ENCODE results near the gene GABARAP.
A peak's percentile ranks its signal among the peaks of the same experiment; 100 is the strongest.

Gene GABARAP

DNA sequence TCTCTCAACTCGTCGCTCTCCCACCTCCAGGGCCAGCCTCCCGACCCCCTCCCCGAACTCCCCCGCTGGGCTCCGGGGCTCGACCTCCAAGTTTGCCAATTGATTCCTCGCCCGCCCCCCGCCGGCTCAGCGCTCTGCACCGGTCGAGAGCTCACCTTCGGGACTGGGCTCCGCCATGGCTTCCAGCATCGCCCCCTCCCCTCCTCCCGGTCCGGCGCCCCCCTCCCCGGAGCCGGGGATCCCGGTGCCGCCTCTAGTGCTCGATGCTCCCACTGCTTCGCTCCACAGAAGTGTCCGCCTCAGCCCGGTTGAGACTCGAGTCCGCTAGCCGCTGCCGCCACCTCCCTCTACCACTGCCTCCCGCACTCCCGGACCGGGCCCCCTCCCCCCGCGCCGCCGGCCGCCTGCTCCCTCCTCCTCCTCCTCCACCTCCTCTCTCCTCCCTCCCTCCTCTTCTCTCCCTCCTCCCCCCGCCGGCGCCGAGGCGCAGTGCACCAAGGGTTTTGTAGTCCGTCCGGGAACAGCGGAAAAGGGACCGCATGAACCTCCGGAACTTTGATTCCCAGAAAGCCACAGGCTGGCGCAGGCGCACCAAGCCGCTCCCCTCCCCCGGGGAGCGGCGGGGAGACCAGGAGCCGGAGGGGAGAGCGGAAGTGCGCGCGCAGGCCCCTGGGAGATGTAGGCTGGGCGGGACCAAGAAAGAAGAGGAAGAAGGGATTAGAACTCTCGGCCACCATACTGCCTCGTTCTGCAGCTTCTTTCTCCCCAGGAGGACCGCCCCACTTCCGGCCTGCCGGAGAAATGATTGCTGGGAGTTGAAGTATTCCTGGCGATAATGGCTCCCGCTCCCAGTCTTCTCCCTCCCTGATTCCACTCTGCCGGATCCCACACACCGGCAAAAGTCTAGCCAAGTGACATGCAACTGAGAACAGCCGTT is 2.9 kb downstream of the GABARAP start, which contains the start of gene PHF23:
PHF23 (minus strand) TSS at position 367 of the 937 bp plus-strand sequence; CDS start at position 189, 178 bp downstream.
- DNase-seq = peak; percentile 94 to 97

DNA sequence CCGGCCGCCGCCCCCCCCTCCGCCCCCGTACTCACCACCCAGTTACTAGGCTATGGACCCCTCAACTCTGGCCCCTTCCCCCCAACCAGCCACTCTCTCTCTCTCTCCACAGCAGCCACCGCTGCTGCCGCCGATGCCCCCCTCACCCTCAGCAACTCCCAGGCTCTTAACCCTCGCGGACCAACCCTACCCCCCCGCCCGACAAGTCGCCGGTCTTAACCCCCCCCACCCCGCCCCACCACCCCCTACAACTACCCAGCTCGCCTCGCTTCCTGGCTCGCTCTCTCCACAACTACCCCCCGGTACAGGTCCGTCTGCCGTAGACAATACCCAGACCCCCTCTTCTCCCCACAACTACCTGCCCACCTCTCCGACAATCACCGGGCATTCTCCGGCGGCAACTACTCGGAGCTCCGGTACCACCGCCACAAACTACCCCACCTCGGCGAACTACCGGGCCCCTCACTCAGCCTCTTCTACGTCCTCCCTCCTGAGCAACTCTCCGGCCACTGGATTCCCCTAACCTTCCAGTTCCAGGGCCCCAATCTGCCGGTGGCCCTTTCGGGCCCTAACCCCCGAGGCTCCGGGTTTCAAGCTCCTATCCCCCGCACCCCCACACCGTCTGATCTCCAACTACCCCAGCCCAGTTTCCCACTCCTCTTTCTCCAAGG is 3.7 kb downstream of the GABARAP start:
- DNase-seq = no peak

DNA sequence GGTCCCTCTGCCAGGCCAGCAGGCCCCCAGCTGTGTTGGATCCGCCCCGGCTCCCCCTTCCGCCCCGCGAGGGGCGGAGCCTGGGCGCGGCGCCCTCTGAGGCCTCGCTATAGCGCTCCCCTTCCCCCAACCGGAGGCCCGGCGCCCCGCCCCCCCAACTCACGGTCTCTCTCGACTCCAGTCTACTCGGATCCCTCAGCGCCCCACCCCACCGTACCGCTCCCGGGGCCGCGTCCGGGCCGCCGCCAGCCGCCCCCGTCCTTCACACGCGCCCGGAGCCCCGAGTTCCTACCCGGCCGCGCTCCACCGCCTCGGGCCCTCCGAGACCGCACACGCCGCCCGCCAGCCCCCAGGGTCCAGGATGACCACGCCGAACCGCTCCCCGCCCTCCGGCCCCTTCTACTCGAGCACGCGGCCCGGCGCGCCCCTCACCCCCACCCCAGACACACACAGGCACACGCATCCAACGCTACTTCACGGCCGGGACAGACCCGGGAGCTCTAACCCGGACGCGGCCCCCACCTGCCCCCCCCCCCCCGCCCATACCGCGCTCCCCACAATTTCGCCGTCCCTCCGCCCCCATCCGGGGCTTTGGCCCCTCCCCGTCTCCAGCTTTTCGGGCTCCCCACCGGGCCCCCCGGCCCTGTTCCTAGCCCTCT is 4.4 kb downstream of the GABARAP start:
- DNase-seq = peak; percentile 34 to 65

DNA sequence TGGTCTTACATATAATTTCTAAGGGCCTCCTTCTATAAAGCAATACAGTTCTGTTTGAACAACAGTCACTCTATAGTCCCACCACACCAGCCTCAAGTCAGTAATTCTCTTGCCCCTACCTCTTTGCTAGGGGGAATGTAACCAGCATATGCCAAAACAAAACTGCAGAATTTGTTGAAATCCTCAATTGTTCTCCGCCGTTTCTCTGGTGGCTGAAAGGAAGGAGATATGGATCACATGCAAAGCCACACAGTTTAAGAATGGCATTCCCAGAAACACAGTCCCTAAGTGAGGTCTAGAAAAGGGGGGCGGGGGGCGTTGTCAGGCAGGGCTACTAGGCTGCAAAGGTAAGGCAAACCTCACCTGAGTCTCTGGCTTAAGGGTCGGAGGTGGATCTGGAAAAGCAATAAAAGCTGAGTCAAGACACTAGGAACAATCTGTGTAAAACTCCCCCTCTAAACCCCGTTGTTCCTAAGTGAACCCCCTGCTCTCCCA is 4.9 kb downstream of the GABARAP start:
- no peak for DNase-seq

DNA sequence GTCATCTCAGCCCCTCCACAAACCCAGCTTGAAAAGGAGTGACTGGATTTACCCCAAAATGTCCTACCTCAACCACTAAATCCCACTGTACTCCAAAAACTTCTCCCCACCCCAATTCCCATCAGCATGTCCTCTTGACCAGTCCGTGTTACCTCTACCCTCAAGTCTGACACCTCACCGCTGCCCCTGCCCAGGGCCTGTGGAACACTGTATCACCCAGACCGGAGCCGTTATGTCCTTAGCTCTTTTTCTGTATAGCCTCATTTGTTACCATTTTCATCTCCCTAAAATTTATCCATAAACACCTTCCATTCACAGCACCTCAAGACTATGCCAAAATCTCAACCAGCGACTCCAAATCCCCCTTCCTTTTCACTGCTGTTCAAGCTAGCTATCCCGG is 5.4 kb downstream of the GABARAP start:
- DNase-seq = no peak

DNA sequence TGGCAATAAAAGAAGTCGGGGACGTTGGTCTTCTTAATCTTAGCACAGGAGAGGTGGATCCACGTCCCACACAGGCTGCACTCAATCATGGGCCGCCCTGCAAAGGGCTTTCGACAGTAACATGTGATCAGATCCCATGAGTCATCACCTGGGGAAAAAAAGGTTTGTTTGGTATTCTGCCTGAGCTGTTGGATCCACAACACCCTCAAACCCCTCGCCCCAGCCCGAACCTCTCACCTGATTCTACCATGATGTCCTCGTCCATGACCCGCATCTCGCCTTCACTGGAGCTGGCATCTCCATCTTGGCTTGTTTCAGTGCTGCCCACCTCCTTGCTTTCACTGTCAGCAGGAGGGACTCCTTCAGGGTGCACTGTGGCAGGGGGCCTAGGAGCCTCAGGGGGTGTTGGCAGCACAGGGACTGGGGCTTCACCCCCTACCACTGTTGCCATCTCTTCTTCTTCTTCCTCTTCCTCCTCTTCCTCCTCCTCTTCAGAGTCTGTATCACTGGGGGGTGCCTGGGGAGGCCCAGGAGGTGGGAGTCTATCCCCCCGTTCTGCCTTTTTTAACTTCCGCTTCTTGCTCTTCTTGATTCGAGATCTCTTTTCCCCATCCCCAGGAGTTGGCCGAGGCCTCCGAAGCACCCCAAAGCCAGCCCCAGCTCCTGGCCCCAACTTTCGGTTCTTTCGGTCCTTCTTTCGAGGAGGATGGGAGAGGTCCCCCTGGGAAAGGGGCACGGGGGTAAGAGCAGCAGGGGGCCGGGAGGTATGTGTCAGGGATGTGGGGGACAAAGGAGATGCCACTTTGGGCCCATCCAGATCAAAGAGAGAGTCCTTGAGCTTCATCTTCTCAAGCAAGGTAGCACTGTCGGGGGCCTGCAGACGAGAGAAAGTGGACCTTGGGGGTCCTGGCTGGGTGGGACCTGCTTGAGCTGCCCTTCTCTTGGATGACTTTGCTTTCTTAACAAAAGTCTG is 6.3 kb downstream of the GABARAP start:
- no peak for DNase-seq

DNA sequence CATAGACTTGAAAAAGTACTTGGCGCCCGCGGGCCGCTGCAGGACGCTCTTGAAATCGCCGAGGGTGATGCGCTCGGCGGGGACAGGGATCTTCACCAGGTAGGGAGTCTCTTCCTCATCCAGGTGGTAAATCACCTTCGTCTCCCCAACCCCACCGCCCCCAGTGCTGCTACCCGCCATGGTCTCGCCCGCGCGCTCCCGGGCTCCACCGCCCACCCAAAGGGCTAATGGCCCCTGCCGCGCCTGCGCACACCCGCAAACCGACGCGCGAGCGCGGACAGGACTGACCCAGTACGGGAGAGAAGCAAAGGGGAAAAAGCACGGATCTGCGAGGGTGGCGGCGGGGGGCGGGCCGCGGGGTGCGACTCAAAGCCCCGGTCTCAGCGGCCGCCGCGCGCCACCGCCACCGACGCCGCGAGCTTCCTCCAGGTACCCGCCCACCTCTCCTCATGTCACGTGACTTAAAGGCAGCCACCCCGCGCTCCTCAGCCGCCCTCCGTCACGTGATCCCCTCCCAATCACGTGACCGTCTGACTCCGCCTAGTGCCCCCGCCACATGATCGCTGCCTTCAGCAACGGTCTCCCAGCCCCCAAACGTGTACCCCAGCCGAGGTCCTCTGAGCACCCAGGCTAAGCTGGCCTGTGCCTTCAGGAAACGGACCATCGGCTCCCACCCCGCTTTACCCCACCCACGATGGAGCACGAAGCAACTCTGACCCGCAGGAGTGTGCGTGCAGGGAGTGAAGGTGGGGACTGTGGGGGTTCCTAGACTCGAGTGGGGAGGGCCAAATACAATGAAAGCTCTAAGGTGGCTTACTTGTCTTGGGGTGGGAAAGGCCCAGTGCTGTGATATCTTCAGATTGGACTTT is 7.9 kb downstream of the GABARAP start, which contains the start of gene DVL2:
DVL2 (minus strand) TSS at position 435 of the 869 bp plus-strand sequence; CDS start at position 180, 255 bp downstream.
- peak; percentile 79 to 82 for DNase-seq

DNA sequence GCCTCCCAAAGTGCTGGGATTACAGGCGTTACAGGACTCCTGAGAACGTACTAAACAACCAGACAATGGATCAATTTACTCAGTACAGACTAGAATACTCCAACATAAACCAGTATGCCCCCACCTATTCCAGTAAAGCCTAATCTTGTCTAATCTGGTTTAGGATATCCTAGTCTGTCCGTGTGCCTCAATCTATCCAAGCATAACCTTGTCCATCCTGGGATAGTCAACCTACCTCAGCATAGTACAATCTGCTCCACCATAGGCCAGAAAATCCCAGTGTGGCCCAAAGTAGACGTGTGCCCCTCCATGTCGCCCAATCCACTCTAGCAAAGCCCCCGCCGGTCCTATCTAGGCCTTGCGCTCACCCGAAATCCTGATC is 8.6 kb downstream of the GABARAP start:
- DNase-seq = no peak

DNA sequence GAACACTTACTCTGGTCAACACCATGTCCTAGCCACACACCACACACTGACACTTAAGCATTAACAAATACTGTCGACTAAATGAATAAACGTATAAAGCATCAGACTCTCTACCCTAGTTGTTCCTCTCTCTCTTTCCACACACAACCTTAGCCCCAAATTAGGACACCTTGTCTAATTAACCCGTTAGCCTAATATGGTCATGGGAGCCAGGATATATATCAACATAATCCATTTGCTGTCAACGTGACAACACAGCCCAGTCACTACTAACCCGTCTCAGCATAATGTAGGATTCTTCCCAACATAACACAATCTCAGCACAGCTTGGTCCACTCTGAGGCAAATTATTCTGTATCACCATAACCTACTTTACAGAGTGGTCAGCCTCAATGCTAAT is 10.1 kb downstream of the GABARAP start:
- no peak for DNase-seq

DNA sequence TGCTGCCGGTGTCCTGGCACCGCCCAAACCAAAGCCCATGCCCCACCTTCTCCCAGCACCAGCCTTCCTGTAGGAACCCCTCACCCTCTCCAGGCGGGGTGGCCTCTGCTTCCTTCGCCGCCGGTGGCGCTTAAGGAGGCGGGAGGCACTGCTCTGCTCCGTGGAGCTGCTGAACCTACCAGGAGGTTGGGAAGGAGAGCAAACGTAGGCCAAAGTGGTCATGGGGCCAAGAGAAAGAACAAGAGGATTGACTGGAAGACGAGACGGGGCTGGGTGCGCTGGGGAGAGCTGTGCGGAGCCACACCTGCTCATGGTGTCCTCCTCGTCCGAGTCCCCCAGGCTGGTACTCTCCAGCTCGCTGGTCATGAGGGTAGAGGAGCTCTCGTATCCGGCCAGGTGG is 12.7 kb downstream of the GABARAP start:
- DNase-seq = no peak

DNA sequence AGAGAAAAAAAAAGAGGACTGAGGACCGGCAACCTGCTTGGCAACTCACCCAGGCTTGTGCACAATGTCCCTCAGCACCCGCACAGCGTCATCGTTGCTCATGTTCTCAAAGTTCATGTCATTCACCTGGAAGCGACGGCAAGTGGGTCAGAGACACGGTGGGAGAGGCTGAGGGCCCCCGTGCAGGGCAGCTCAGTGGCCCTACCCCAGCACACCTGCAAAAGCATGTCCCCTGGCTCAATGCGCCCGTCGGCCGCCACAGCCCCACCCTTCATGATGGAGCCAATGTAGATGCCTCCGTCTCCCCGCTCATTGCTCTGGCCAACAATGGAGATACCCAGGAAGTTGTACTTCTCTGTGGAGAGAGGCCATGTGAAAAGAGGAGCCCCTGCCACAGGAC is 13.3 kb downstream of the GABARAP start:
- no peak for DNase-seq

DNA sequence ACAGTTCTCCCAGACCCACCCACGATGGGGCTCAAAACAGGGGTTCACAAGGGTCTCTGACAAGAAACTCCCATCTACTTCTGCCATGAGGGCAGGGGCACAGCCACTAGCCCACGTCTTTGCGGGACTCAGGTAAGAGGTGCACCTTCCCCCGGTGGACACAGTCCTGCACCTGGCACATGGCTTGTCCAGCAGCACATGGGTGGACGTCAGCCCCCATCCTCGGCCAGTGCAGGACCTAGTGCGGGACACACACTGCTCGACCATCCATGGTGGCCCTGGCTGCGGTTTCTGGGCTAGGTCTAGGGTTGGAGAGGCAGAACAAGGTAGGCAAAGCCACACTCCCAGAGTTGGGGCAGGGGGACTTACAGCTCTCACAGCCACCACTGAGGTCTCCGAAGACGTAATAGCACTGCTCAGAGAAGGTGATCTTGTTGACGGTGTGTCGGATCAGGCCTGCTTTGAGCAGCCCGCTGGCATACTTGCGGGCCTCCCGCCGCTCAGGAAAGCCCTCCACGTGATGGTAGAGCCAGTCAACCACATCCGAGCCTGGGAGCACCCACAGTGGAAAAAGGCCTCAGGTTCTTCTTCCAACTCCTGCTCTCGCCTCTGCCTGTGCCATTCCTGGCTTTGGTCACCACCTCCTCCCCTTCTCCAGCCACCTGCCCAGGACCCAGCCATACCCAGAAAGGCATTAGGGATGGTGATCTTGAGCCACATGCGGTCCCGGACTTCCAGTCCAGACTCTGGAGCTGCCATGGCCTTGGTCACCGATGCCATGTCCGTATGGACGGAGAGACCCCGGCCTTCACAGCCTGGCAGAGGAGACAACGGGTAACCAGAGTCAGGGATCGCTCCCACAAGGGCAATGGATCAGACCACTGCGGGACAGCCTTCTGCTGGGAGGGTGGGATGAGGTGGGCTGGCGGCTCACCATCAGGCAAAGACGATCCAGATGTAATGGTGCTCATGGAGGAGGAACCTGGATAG is 15.2 kb downstream of the GABARAP start:
- no peak for DNase-seq

DNA sequence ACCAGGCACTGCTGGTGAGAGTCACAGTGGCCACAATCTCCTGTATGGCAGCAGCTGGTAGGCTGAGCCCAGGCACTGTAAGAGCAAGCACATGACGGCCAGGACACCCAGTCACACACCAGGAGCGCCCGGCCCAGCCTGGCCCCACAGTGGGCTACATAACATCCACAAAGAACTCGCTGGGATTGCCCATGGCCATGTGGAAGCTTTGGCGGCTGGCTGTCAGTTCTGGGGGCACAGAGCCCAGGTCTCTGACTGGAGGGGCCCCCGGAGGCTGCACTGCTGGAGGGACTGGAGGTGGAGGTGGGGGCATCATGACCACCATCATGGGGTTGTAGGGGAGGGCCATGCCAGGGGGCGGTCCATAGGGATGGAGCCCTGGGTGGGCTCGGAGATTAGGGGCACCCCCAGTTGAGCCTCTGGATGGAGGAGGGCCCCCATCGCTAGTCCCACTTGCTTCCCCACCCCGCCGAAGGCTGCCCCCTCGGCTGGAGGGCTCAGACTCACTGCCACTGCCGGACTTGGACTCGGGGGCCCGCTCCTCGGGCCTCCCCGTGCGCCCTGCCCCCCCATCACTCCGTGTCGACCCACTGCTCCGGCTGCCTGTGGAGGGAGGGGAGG is 16.4 kb downstream of the GABARAP start:
- no peak for DNase-seq

DNA sequence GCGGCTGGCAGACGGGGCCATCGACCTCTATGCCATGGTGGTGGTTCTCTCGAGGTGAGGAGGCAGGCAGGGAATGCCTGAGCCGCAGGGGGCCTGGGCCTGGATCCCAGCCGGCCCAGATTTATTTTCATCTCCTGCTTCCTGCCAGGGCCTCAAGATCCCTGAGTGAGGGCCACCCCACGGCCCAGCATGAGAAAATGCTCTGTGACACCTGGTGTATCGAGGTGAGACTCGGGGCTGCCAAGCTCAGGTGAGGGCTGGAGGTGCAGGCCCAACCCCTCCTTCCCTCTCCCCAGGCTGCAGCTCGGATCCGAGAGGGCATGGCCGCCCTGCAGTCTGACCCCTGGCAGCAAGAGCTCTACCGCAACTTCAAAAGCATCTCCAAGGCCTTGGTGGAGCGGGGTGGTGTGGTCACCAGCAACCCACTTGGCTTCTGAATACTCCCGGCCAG is 17.6 kb downstream of the GABARAP start:
- no peak for DNase-seq

DNA sequence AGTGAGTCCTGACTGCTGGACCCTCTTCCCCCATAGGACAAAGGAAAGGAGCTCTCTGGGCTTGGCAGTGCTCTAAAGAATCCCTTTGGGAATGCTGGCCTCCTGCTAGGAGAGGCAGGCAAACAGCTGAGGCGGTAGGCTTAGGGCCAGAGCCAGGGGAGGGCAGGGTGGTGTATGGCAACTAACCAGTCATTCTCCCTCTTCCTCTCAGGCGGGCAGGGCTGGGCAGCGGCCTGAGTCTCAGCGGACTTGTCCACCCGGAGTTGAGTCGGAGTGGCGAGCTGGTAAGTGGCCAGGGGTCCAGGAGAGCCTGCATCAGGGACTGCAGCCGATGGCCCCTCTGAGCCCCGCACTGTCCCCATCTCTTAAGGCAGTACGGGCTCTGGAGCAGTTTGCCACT is 18.1 kb downstream of the GABARAP start:
- DNase-seq = no peak

DNA sequence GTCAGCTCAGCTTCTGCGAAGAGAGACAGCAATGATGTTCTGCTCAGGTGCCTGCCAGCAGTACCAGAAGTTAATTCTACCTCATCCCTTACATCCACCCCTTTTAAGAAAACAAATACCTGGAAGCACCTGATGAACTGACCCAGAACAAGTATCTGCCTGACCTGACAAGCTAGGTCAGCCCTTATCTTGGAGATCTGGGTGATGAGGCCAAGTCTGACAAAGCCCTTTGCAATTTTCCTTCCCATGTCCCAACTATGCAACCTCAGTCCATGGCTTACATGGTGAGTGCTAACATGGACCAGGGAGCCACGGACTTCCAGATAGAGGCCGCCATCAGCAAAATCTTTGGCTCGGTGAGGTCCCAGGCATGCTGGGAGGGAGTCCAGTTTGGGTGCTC is 18.9 kb downstream of the GABARAP start:
- DNase-seq = no peak

DNA sequence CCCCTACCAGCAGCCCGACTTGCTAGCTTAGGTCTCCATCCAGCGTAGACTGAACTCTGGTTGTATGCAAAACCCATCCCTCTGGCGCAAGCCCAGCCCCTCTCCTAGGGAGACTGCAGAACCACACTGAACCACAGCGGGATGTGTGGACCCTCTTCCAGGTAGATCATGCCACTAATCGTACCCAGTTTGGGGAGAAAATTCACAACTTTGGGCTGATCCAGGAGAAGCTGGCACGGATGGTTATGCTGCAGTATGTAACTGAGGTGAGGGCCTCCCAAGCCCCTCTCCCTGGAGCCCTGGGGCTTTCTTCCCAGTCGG is 19.3 kb downstream of the GABARAP start:
- no peak for DNase-seq

DNA sequence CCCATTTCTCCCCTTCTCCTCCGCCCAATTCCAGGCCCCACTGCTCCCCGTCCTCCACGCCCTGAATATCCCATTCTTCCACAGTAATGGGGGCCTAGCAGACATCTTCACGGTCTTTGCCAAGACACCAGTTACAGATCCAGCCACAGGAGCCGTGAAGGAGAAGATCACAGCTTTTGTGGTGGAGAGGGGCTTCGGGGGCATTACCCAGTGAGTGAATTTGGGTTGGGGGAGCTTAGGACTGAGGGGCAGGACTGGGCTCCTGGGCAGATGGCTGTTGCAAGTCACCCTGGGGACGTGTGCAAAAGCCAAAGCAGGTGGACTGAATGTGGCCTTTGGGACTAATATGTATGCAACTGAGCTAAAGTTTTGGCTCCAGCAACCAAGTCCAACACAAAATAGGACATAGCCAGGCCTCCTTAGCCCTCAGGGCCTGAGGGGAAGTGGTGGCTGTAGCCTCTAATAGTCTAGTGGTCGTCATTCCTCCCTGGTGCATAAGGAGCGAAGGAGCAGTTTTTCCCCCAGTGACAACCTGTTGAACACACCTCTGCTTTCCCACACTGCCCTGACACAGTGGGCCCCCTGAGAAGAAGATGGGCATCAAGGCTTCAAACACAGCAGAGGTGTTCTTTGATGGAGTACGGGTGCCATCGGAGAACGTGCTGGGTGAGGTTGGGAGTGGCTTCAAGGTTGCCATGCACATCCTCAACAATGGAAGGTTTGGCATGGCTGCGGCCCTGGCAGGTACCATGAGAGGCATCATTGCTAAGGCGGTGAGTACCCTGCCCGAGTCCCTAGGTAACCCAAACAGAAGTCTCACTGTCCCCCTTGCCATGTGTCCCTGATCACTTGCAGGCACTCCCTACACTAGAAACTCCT is 19.9 kb downstream of the GABARAP start:
- no peak for DNase-seq
